GM12865 (cell line): Measurements from ENCODE around the gene PLA2G4D.

Experiments used
- DNase-seq: peaks from one replicate; pipeline ENCODE4 v3.0.0; 2010; ENCODE audit warnings: low read depth
- H3K4me3 ChIP-seq: 2 replicates; pipeline ENCODE4 v1.5.1; 2011; ENCODE audit warnings: mild to moderate bottlenecking, low read depth, low read length, control low read depth
- CTCF ChIP-seq: IDR thresholded peaks from 2 replicates; pipeline ENCODE4 v1.5.1; 2011; ENCODE audit warnings: low read length, control low read depth, low read depth, inconsistent platforms; ENCODE audit not compliant: insufficient read depth; ENCODE audit errors: missing control alignments

Gene PLA2G4D

GRCh38 chr15:42085721-42086120 is 8.6 kb downstream of the PLA2G4D start:
- no peak overlapping the region for H3K4me3 ChIP-seq
- TF ChIP-seq CTCF: no peak
- DNase-seq: no peak

DNA sequence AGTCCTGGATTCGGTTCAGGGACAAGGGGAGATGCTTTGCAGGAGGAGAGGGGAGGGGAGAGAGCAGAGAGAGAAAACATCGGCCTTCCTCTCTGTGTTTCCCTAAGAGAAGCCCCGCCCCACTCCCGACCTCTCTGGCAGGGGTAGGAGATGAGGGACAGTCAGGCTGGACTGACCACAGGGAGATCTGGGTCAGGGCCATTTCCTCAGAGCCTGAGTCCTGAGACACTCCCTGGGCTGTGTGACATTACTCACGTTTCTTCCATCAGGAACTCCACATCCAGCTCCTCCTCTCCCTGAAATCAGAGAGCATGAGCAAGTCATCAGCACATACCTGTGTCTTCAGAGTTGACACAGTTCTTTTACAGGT is 9.1 kb downstream of the PLA2G4D start:
- no peak overlapping the region for H3K4me3 ChIP-seq
- TF ChIP-seq CTCF: no peak
- DNase-seq: no peak

- TF ChIP-seq CTCF: peak; percentile 92
- no peak overlapping the region for H3K4me3 ChIP-seq
- DNase-seq: peak; percentile 59
These were observed 9.7 kb downstream of the PLA2G4D start for GRCh38 chr15:42084465-42085235.

- no peak for DNase-seq
- TF ChIP-seq CTCF: no peak
- H3K4me3 ChIP-seq: no peak overlapping the region
These were observed 10.4 kb downstream of the PLA2G4D start for GRCh38 chr15:42083916-42084315.

- TF ChIP-seq CTCF: no peak
- H3K4me3 ChIP-seq: no peak overlapping the region
- DNase-seq: no peak
These were observed 10.8 kb downstream of the PLA2G4D start for GRCh38 chr15:42083605-42083908.

- TF ChIP-seq CTCF: no peak
- H3K4me3 ChIP-seq: no peak overlapping the region
- DNase-seq: no peak
These were observed 11.3 kb downstream of the PLA2G4D start for GRCh38 chr15:42082823-42083604.

DNA sequence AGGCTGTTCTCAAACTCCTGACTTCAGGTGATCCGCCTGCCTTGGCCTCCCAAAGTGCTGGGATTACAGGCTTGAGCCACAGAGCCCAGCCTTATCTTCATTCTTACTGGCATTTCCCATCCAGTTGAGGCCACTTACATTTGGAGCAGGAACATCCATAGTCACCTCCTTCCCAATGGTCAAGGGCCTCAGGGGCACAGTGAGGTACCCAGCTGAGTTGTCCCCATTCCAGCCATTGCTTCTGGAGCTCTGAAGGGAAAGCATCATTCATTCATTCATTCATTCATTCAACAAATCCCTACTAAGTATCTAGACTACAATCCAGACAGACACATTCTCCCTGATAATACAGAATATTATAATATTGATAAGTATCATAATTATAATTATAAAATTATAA is 12.2 kb downstream of the PLA2G4D start:
- H3K4me3 ChIP-seq: no peak overlapping the region
- no peak for TF ChIP-seq CTCF
- no peak for DNase-seq
